GM12872 (cell line): Measurements from ENCODE around the gene PTPRN2.

Experiments
- CTCF ChIP-seq: IDR thresholded peaks from 3 replicates; pipeline ENCODE4 v1.5.1; 2011; ENCODE audit warnings: low read depth, mild to moderate bottlenecking, low read length, moderate library complexity; ENCODE audit not compliant: insufficient read depth

PTPRN2 gene

GRCh38 chr7:158582089-158582456 lies 5.5 kb downstream of the PTPRN2 start:
- TF ChIP-seq CTCF, result no peak

- no peak for TF ChIP-seq CTCF
Observed at GRCh38 chr7:158581440-158582088, 6.1 kb downstream of the PTPRN2 start.

- TF ChIP-seq CTCF, result no peak
Observed at GRCh38 chr7:158579662-158580646, 7.7 kb downstream of the PTPRN2 start.

GRCh38 chr7:158576050-158576762 lies 11.4 kb downstream of the PTPRN2 start:
- TF ChIP-seq CTCF, result no peak

GRCh38 chr7:158574308-158575036 lies 13.2 kb downstream of the PTPRN2 start:
- TF ChIP-seq CTCF, result no peak

- no peak for TF ChIP-seq CTCF
Observed at GRCh38 chr7:158573310-158573709, 14.3 kb downstream of the PTPRN2 start.
